Vagina (tissue), 2 donors: Measurements from ENCODE around the gene CD6. TPM values are rescaled to one million over a fixed set of nuclear protein-coding genes. Genes with fewer than 3 reads are reported as not detected.

Experiments used
- DNase-seq, 2 donors: peaks; one replicate each; pipeline ENCODE4 v3.0.0-alpha.2; 2017; ENCODE audit errors: extremely low spot score in 2 of 2
- H3K27ac ChIP-seq: fragments of 200-600 bp; sonication (generic); one replicate; pipeline ENCODE4 v1.5.1; 2019
- H3K27me3 ChIP-seq: fragments of 200-600 bp; sonication (generic); one replicate; pipeline ENCODE4 v1.5.1; 2019
- H3K36me3 ChIP-seq, 2 donors: fragments of 200-600 bp; sonication (generic); one replicate each; pipeline ENCODE4 v1.5.1; 2017 to 2019
- H3K4me1 ChIP-seq: fragments of 200-600 bp; sonication (generic); one replicate; pipeline ENCODE4 v1.5.1; 2019
- H3K4me3 ChIP-seq, 2 donors: fragments of 200-600 bp; sonication (generic); 1 replicate in 1 of 2; 2 replicates in 1 of 2; pipeline ENCODE4 v1.5.1; 2016 to 2019
- H3K9me3 ChIP-seq: fragments of 200-600 bp; sonication (generic); one replicate; pipeline ENCODE4 v1.5.1; 2019
- CTCF ChIP-seq, 3 experiments: fragments of 450-650 bp in 2 of 3; fragments of 200-600 bp in 1 of 3; sonication (generic) in 1 of 3; IDR thresholded peaks; one replicate each; pipeline ENCODE4 v1.5.1; 2017 to 2019; ENCODE audit warnings: antibody characterized with exemption in 3 of 3, mild to moderate bottlenecking in 2 of 3, moderate library complexity in 2 of 3
- POLR2A ChIP-seq, 2 donors: fragments of 450-650 bp; IDR thresholded peaks; one replicate each; pipeline ENCODE4 v1.6.1; 2017; ENCODE audit warnings: antibody characterized with exemption in 2 of 2, mild to moderate bottlenecking in 2 of 2, moderate library complexity in 2 of 2
- POLR2AphosphoS5 ChIP-seq, 2 donors: sonication (generic); formaldehyde crosslinking; IDR thresholded peaks; one replicate each; pipeline ENCODE4 v1.9.0; 2017; ENCODE audit warnings: antibody characterized with exemption in 2 of 2, mild to moderate bottlenecking in 2 of 2, low read depth in 1 of 2; ENCODE audit not compliant: insufficient read depth in 1 of 2
- intact Hi-C: fragments of 100-400 bp; cut with DNase I; formaldehyde crosslinking; loops from one replicate; pipeline ENCODE4 v1.15.1; 2023
- total RNA-seq: library from RNA; depleted of rRNA; stranded (reverse); fragments of >200 nt; gene quantifications from one replicate; pipeline ENCODE4 v1.2.3, GENCODE V29; 2016

Gene CD6
- total RNA-seq, 1 donor from 2014 or later = 3.9 TPM

- Histone ChIP-seq H3K9me3 (no peaks in the 10 kb centered on the region), H3K36me3 (no peaks in the 10 kb centered on the region), H3K4me3 (no peak overlapping the region), H3K27ac (no peak overlapping the region), H3K4me1 (peaks cover 16% of the 10 kb centered on the region), H3K27me3 (no peaks in the 10 kb centered on the region)
- no peak for TF ChIP-seq POLR2AphosphoS5 (IDR thresholded peaks at IDR 0.05; ENCODE audit: insufficient read depth in 1 of 2, low read depth in 1 of 2)
- TF ChIP-seq POLR2A (IDR thresholded peaks at IDR 0.05) = no peak
- intact Hi-C loops = no loop called here
- no peak for DNase-seq
Observed at GRCh38 chr11:61009392-61010275, 38.2 kb downstream of the CD6 start.

- intact Hi-C loops = no loop called here
- TF ChIP-seq POLR2AphosphoS5 (IDR thresholded peaks at IDR 0.05; ENCODE audit: insufficient read depth in 1 of 2, low read depth in 1 of 2) (no peak), CTCF (IDR thresholded peaks at IDR 0.05) (no peak), POLR2A (IDR thresholded peaks at IDR 0.05) (no peak)
- no peaks in the 10 kb centered on the region for H3K36me3 ChIP-seq
- H3K9me3 ChIP-seq = no peaks in the 10 kb centered on the region
- H3K27ac ChIP-seq = no peak overlapping the region
- no peak for DNase-seq
- H3K4me1 ChIP-seq = peaks cover 16% of the 10 kb centered on the region
- no peaks in the 10 kb centered on the region for H3K27me3 ChIP-seq
- H3K4me3 ChIP-seq = no peak overlapping the region
Observed at GRCh38 chr11:61010466-61011228, 39.2 kb downstream of the CD6 start.

GRCh38 chr11:61011229-61011870, 39.9 kb downstream of the CD6 start:
- intact Hi-C loops = no loop called here
- Histone ChIP-seq H3K9me3 (no peaks in the 10 kb centered on the region), H3K36me3 (no peaks in the 10 kb centered on the region), H3K4me3 (no peak overlapping the region), H3K27ac (no peak overlapping the region), H3K4me1 (peaks cover 16% of the 10 kb centered on the region), H3K27me3 (no peaks in the 10 kb centered on the region)
- TF ChIP-seq CTCF (IDR thresholded peaks at IDR 0.05) (no peak), POLR2AphosphoS5 (IDR thresholded peaks at IDR 0.05; ENCODE audit: insufficient read depth in 1 of 2, low read depth in 1 of 2) (no peak), POLR2A (IDR thresholded peaks at IDR 0.05) (no peak)
- DNase-seq = no peak

GRCh38 chr11:61011950-61012736, 40.7 kb downstream of the CD6 start:
- H3K9me3 ChIP-seq = no peaks in the 10 kb centered on the region
- intact Hi-C loops = no loop called here
- H3K4me3 ChIP-seq = no peak overlapping the region
- peaks cover 15% of the 10 kb centered on the region for H3K4me1 ChIP-seq
- no peak for DNase-seq
- H3K27ac ChIP-seq = no peak overlapping the region
- H3K27me3 ChIP-seq = no peaks in the 10 kb centered on the region
- no peak for TF ChIP-seq POLR2A (IDR thresholded peaks at IDR 0.05)
- no peak for TF ChIP-seq POLR2AphosphoS5 (IDR thresholded peaks at IDR 0.05; ENCODE audit: insufficient read depth in 1 of 2, low read depth in 1 of 2)
- no peak for TF ChIP-seq CTCF (IDR thresholded peaks at IDR 0.05)
- H3K36me3 ChIP-seq = no peaks in the 10 kb centered on the region
